Heart left ventricle (tissue), 16 donors: ENCODE measurements around the gene AFMID. TPM values are rescaled to one million over a fixed set of nuclear protein-coding genes. Genes with fewer than 3 reads are reported as not detected.

Source experiments
- ATAC-seq, 4 donors: fragments of 200-7000 bp; cut with Tn5 transposase; one replicate each; pipeline ENCODE4 v1.9.1; 2020 to 2022; ENCODE audit warnings: moderate library complexity in 4 of 4, mild to moderate bottlenecking in 3 of 4, moderate number of reproducible peaks in 1 of 4
- DNase-seq, 5 donors: peaks; one replicate each; pipeline ENCODE4 v3.0.0-alpha.2; 2020
- H3K27ac ChIP-seq, 12 donors: fragments of 200-600 bp; sonication (generic) in 4 of 12; one replicate each; pipeline versions ENCODE4 v1.5.0 to v1.8.0; 2016 to 2022; ENCODE audit warnings: mild to moderate bottlenecking in 2 of 12
- H3K27me3 ChIP-seq, 9 donors: fragments of 200-600 bp; sonication (generic) in 2 of 9; one replicate each; pipeline versions ENCODE4 v1.5.1 to v1.8.0; 2016 to 2022; ENCODE audit warnings: mild to moderate bottlenecking in 3 of 9
- H3K36me3 ChIP-seq, 9 donors: fragments of 200-600 bp; sonication (generic) in 2 of 9; one replicate each; pipeline versions ENCODE4 v1.5.0 to v1.8.0; 2018 to 2022; ENCODE audit warnings: mild to moderate bottlenecking in 2 of 9
- H3K4me1 ChIP-seq, 12 donors: fragments of 200-600 bp; sonication (generic) in 4 of 12; one replicate each; pipeline versions ENCODE4 v1.5.0 to v1.8.0; 2016 to 2022; ENCODE audit warnings: mild to moderate bottlenecking in 3 of 12
- H3K4me3 ChIP-seq, 12 donors: fragments of 200-600 bp; sonication (generic) in 4 of 12; one replicate each; pipeline versions ENCODE4 v1.5.0 to v1.8.0; 2017 to 2022; ENCODE audit warnings: mild to moderate bottlenecking in 9 of 12, moderate library complexity in 4 of 12
- H3K9me3 ChIP-seq, 12 donors: fragments of 200-600 bp; sonication (generic) in 4 of 12; one replicate each; pipeline versions ENCODE4 v1.5.0 to v1.8.0; 2016 to 2022; ENCODE audit warnings: mild to moderate bottlenecking in 1 of 12
- CTCF ChIP-seq, 12 donors: fragments of 200-600 bp; sonication (generic) in 4 of 12; IDR thresholded peaks; one replicate each; pipeline versions ENCODE4 v1.5.0 to v1.8.0; 2018 to 2022; ENCODE audit warnings: antibody characterized with exemption in 12 of 12, mild to moderate bottlenecking in 5 of 12
- POLR2A ChIP-seq, 2 donors: fragments of 450-650 bp; IDR thresholded peaks; one replicate each; pipeline ENCODE4 v1.6.1; 2017; ENCODE audit warnings: antibody characterized with exemption in 2 of 2, mild to moderate bottlenecking in 2 of 2, moderate library complexity in 2 of 2
- WGBS, 4 donors: extraction: QIAGEN DNeasy Blood & Tissue Kit in 2 of 4; methylation state at CpG; one replicate each; pipeline versions ENCODE4 v1.1.5 to v1.1.7; 2013 to 2018; 5-methylcytosine and 5-hydroxymethylcytosine counted together
- intact Hi-C, 10 donors: fragments of 100-400 bp; cut with DNase I; formaldehyde crosslinking; loops; one replicate each; pipeline versions ENCODE4 v1.11.1 to v1.14.2; 2022
- polyA plus RNA-seq, 2 donors: library from polyadenylated mRNA; stranded (reverse); fragments of 200-250 nt; gene quantifications; one replicate each; pipeline ENCODE4 v1.2.3, GENCODE V29; 2013
- total RNA-seq, 9 donors: library from RNA; depleted of rRNA in 2 of 9; stranded (reverse); fragments of >200 nt in 2 of 9; fragmentation: NEBNext Ultra II Directional in 3 of 9; extraction: Animal tissue kit (Norgen Biotek cat#: 25700) in 3 of 9; gene quantifications; one replicate each; pipeline versions ENCODE4 v1.1.0 to v1.2.4, GENCODE V29; 2016 to 2023
- donor health status: ischemic (EF 13 %, LVEDD 7.1; RV severe dilation, severe dysfunction).
- donor health status: healthy with polysubstance abuse.
- donor health status: DM: no; HTN: yes; CAD: no.
- donor health status: DM: no; HTN: no; CAD: no.
- donor health status: ischemic (EF 25% LVEDD 6.9; RV normal size, moderate dysfunction).
- donor health status: ischemic (EF 25% LVEDD 5.7; RV mildly dilated, moderate dysfunction).
- donor health status: healthy.
- donor health status: DM: yes; HTN: yes; CAD: no.
- donor health status: ischemic (EF 35%, LVEDD 5.7; RV mildly dilated, moderate dysfunction).
- donor health status: nonischemic (EF 11% LVEDD 7.7; RV severe dilation, severe dysfunction).
- donor health status: DM: yes; HTN: yes; CAD: no.
- donor health status: PGD.
- donor health status: ischemic (EF 29% LVEDD 5.4; RV normal size, mild dysfunction).
- donor health status: nonischemic (EF 23%, LVEDD 6.1; RV moderate dilation, normal function).

The AFMID gene
- total and polyA plus RNA-seq, 11 donors, result 12.8 to 86.6 (median 30.2) TPM

DNA sequence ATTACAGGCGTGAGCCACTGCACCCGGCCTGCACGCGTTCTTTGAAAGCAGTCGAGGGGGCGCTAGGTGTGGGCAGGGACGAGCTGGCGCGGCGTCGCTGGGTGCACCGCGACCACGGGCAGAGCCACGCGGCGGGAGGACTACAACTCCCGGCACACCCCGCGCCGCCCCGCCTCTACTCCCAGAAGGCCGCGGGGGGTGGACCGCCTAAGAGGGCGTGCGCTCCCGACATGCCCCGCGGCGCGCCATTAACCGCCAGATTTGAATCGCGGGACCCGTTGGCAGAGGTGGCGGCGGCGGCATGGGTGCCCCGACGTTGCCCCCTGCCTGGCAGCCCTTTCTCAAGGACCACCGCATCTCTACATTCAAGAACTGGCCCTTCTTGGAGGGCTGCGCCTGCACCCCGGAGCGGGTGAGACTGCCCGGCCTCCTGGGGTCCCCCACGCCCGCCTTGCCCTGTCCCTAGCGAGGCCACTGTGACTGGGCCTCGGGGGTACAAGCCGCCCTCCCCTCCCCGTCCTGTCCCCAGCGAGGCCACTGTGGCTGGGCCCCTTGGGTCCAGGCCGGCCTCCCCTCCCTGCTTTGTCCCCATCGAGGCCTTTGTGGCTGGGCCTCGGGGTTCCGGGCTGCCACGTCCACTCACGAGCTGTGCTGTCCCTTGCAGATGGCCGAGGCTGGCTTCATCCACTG, 27.0 kb downstream of the AFMID start, which contains the start of gene BIRC5:
Gene BIRC5 (plus strand): TSS at position 238 of the 690 bp plus-strand sequence. CDS start 64 bp downstream, at position 302.
- Histone ChIP-seq H3K27me3 (no peaks in the 10 kb centered on the region), H3K27ac (no peak within 1 kb of the TSS), H3K4me3 (peak within 1 kb of the TSS in 10 of 12 donors; percentile 34 to 70 (median 48)), H3K9me3 (no peaks in the 10 kb centered on the region), H3K36me3 (no peaks in the 10 kb centered on the region), H3K4me1 (peaks cover 0 to 12% (median 5%) of the 10 kb centered on the region in 12 donors)
- ATAC-seq (peak; percentile 98 to 99 (median 99)), DNase-seq (peak; percentile 88 to 95 (median 90))
- WGBS, 4 donors, result 1 to 5% (median 2%) methylated on average over 13 to 60 of the region's 60 CpGs
- intact Hi-C loops, result loop anchor here in 1 of 10 donors (10.0 kb wide), 1 partner anchor 59 kb away; no protein-coding TSS in a partner anchor
- no peak for TF ChIP-seq CTCF (IDR thresholded peaks at IDR 0.05)
- TF ChIP-seq POLR2A (IDR thresholded peaks at IDR 0.05), result peak in 1 of 2 donors; percentile 27

- H3K27me3 ChIP-seq, result no peaks in the 10 kb centered on the region
- no peaks in the 10 kb centered on the region for H3K9me3 ChIP-seq
- no peaks in the 10 kb centered on the region for H3K36me3 ChIP-seq
- intact Hi-C loops, result loop anchor here in 1 of 10 donors (10.0 kb wide), 1 partner anchor 60 kb away; no protein-coding TSS in a partner anchor
- TF ChIP-seq POLR2A (IDR thresholded peaks at IDR 0.05) (no peak), CTCF (IDR thresholded peaks at IDR 0.05) (no peak)
- DNase-seq, result no peak
- no peak for ATAC-seq
- H3K4me1 ChIP-seq, result peaks cover 0 to 12% (median 5%) of the 10 kb centered on the region in 12 donors
- 12 to 19% (median 15%) methylated on average over 5 of the region's 5 CpGs for WGBS, 4 donors
- H3K4me3 ChIP-seq, result peak overlapping the region in 6 of 12 donors; percentile 34 to 70 (median 52)
- no peak overlapping the region for H3K27ac ChIP-seq
Measured at GRCh38 chr17:78214706-78215061, 27.5 kb downstream of the AFMID start.

DNA sequence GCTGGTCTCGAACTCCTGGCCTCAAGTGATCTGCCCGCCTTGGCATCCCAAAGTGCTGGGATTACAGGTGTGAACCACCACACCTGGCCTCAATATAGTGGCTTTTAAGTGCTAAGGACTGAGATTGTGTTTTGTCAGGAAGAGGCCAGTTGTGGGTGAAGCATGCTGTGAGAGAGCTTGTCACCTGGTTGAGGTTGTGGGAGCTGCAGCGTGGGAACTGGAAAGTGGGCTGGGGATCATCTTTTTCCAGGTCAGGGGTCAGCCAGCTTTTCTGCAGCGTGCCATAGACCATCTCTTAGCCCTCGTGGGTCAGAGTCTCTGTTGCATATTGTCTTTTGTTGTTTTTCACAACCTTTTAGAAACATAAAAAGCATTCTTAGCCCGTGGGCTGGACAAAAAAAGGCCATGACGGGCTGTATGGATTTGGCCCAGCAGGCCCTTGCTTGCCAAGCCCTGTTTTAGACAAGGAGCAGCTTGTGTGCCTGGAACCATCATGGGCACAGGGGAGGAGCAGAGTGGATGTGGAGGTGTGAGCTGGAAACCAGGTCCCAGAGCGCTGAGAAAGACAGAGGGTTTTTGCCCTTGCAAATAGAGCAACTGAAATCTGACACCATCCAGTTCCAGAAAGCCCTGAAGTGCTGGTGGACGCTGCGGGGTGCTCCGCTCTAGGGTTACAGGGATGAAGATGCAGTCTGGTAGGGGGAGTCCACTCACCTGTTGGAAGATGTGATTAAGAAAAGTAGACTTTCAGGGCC, 32.4 kb downstream of the AFMID start:
- peaks cover 0 to 12% (median under 1%) of the 10 kb centered on the region in 12 donors for H3K4me1 ChIP-seq
- 88 to 92% (median 90%) methylated on average over 11 of the region's 11 CpGs for WGBS, 4 donors
- intact Hi-C loops, result loop anchor here in 1 of 10 donors (10.0 kb wide), 1 partner anchor 65 kb away; no protein-coding TSS in a partner anchor
- DNase-seq (no peak), ATAC-seq (no peak)
- TF ChIP-seq POLR2A (IDR thresholded peaks at IDR 0.05) (no peak), CTCF (IDR thresholded peaks at IDR 0.05) (no peak)
- peaks cover 0 to 4% (median 0%) of the 10 kb centered on the region in 9 donors for H3K36me3 ChIP-seq
- no peaks in the 10 kb centered on the region for H3K27me3 ChIP-seq
- no peaks in the 10 kb centered on the region for H3K9me3 ChIP-seq
- no peak overlapping the region for H3K27ac ChIP-seq
- H3K4me3 ChIP-seq, result no peak overlapping the region

DNA sequence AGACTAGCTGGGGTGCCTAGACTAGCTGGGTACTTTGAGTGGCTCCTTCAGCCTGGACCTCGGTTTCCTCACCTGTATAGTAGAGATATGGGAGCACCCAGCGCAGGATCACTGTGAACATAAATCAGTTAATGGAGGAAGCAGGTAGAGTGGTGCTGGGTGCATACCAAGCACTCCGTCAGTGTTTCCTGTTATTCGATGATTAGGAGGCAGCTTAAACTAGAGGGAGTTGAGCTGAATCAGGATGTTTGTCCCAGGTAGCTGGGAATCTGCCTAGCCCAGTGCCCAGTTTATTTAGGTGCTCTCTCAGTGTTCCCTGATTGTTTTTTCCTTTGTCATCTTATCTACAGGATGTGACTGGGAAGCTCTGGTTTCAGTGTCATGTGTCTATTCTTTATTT, 35.9 kb downstream of the AFMID start:
- Histone ChIP-seq H3K4me3 (no peak overlapping the region), H3K36me3 (peaks cover 0 to 5% (median 0%) of the 10 kb centered on the region in 9 donors), H3K4me1 (peaks cover 0 to 11% (median 2%) of the 10 kb centered on the region in 12 donors), H3K27me3 (no peaks in the 10 kb centered on the region), H3K9me3 (no peaks in the 10 kb centered on the region), H3K27ac (peak overlapping the region in 8 of 12 donors; percentile 13 to 62 (median 51))
- WGBS, 4 donors, result 59 to 75% (median 69%) methylated on average over 4 of the region's 4 CpGs
- ATAC-seq (peak in 2 of 4 donors; percentile 22 to 42), DNase-seq (no peak)
- intact Hi-C loops, result no loop called here
- no peak for TF ChIP-seq POLR2A (IDR thresholded peaks at IDR 0.05)
- no peak for TF ChIP-seq CTCF (IDR thresholded peaks at IDR 0.05)
